HG02981 (cell line): ENCODE data around the gene PCCB.

ENCODE experiments used
- ATAC-seq: cut with Tn5 transposase; IDR thresholded peaks from one replicate; pipeline ENCODE4 v1.9.1; 2021; ENCODE audit warnings: mild to moderate bottlenecking, moderate library complexity; ENCODE audit not compliant: unreplicated experiment

Gene PCCB

GRCh38 chr3:136378011-136378410 lies 127.9 kb downstream of the PCCB start:
- ATAC-seq, result no peak
